ENCODE measurements around the gene SELENOH.

DNA sequence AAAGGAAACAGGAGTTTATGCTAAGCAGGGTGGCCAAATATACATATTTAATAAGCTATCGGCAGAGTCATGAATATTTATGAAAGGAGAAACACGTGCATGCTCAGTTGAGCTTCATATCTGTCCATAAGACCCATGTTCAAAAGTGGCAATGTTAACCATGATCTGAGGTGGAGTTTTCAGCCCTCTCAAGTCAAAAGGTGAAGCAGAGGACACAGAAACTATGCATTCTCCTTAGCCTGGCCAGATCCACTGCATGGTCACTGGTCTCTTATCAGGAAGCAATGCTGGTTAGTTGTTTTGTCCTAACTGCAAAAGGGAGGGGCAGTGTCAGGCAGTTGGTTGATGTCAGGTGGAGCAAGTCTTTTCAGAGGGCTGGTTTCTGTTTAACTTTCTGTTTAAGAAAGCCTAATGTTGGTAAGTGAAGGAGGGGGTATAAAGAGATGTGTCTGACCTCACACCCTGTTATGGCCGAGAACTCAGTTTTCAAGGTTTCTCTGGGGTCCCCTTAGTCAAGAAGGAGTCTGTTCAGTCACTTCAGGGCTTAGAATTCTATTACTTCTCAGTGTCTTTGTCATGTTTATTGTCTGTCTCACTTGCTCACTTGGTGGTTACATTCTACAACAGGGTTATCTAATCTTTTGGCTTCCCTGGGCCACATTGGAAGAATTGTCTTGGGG lies 5.5 kb upstream of the SELENOH start:
- TF ChIP-seq, protein P1, sequence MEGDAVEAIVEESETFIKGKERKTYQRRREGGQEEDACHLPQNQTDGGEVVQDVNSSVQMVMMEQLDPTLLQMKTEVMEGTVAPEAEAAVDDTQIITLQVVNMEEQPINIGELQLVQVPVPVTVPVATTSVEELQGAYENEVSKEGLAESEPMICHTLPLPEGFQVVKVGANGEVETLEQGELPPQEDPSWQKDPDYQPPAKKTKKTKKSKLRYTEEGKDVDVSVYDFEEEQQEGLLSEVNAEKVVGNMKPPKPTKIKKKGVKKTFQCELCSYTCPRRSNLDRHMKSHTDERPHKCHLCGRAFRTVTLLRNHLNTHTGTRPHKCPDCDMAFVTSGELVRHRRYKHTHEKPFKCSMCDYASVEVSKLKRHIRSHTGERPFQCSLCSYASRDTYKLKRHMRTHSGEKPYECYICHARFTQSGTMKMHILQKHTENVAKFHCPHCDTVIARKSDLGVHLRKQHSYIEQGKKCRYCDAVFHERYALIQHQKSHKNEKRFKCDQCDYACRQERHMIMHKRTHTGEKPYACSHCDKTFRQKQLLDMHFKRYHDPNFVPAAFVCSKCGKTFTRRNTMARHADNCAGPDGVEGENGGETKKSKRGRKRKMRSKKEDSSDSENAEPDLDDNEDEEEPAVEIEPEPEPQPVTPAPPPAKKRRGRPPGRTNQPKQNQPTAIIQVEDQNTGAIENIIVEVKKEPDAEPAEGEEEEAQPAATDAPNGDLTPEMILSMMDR (IDR thresholded peaks at IDR 0.05) = no peak
- no peak for TF ChIP-seq POLR2A (IDR thresholded peaks at IDR 0.05)
